BLaER1 (cell line): ENCODE measurements around the gene SLC6A4.
"Not testable (repeated sequence)": the region's sequence is repeated elsewhere in the genome, so short reads cannot be mapped to it uniquely, and the experiment has no call there.

ENCODE experiments used
- H3K27ac ChIP-seq: shearing (Covaris generic); formaldehyde crosslinking; 2 replicates; pipeline ENCODE4 v1.8.1; 2022
- H3K27me3 ChIP-seq: shearing (Covaris generic); formaldehyde crosslinking; 2 replicates; pipeline ENCODE4 v1.8.1; 2022
- H3K36me3 ChIP-seq: shearing (Covaris generic); formaldehyde crosslinking; 2 replicates; pipeline ENCODE4 v1.8.1; 2022
- H3K4me1 ChIP-seq: shearing (Covaris generic); formaldehyde crosslinking; 2 replicates; pipeline ENCODE4 v1.8.1; 2022
- H3K4me2 ChIP-seq: shearing (Covaris generic); formaldehyde crosslinking; 2 replicates; pipeline ENCODE4 v1.8.1; 2022
- H3K4me3 ChIP-seq: shearing (Covaris generic); formaldehyde crosslinking; 2 replicates; pipeline ENCODE4 v1.8.1; 2022
- H3K9ac ChIP-seq: shearing (Covaris generic); formaldehyde crosslinking; 2 replicates; pipeline ENCODE4 v1.8.1; 2022
- H3K9me3 ChIP-seq: shearing (Covaris generic); formaldehyde crosslinking; 2 replicates; pipeline ENCODE4 v1.8.1; 2022
- H4K20me1 ChIP-seq: shearing (Covaris generic); formaldehyde crosslinking; 2 replicates; pipeline ENCODE4 v1.8.1; 2022
- Cebpa-rat ChIP-seq: shearing (Covaris generic); IDR thresholded peaks from 2 replicates; pipeline ENCODE4 v1.8.1; 2022

The SLC6A4 gene

GRCh38 chr17:30232824-30233427 lies 2.6 kb downstream of the SLC6A4 start:
- H3K4me1 ChIP-seq = peaks cover 12% of the 10 kb centered on the region
- H4K20me1 ChIP-seq = peaks cover 21% of the 10 kb centered on the region; the same call in 1 of the 2 replicates
- H3K4me3 ChIP-seq = no peak overlapping the region
- 0 out of 2 replicates have a peak, but pooled peaks cover 5% of the 10 kb centered on the region for H3K9me3 ChIP-seq
- H3K27me3 ChIP-seq = peaks cover 55% of the 10 kb centered on the region
- no peak overlapping the region for H3K4me2 ChIP-seq
- H3K36me3 ChIP-seq = no peaks in the 10 kb centered on the region
- no peak overlapping the region for H3K9ac ChIP-seq
- no peak overlapping the region for H3K27ac ChIP-seq
- no peak for TF ChIP-seq Cebpa-rat

DNA sequence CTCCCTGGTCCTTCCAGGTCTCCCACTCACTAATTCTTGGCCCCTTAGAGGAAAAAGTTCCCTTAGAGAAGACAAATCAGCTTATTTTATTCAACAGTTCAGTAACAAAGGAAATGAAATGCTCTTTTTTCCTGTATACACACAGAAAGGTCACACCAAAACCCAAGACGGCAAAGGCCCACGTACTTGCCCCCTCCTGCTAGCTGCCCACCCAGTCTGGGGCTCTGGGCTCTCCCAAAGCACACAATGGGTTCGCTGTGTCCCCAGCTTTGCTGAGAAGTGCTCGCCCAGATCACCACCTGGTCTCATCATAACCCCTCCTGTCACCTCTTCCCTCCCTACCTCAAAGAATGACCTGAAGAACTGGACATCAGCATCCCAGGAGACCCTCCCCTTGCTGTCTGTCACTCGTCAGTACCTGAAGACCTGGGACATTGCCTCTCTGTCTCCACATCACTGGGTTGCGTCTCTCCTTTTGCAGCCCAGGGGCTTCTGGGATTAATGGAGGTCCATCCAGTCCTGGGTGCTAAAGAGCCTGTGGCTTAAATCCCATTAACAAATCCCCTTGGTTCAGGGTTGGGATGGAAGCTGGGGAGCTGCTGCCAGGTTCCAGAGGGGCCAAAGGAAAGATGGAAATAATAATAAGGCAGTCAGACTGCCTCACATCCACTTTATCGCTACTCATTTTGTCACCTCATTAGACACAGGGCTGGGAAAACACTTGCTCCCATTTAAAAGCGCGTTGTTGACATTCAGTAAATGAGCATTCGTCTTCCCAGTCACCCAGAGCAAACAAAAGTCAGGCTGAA lies 3.3 kb downstream of the SLC6A4 start:
- peaks cover 48% of the 10 kb centered on the region for H3K27me3 ChIP-seq
- TF ChIP-seq Cebpa-rat = no peak
- 0 out of 2 replicates have a peak, but pooled peaks cover 5% of the 10 kb centered on the region for H3K9me3 ChIP-seq
- H3K27ac ChIP-seq = no peak overlapping the region
- peaks cover 21% of the 10 kb centered on the region; the same call in 1 of the 2 replicates for H4K20me1 ChIP-seq
- H3K36me3 ChIP-seq = no peaks in the 10 kb centered on the region
- no peak overlapping the region for H3K4me3 ChIP-seq
- H3K4me1 ChIP-seq = peaks cover 18% of the 10 kb centered on the region
- H3K4me2 ChIP-seq = no peak overlapping the region
- no peak overlapping the region for H3K9ac ChIP-seq

DNA sequence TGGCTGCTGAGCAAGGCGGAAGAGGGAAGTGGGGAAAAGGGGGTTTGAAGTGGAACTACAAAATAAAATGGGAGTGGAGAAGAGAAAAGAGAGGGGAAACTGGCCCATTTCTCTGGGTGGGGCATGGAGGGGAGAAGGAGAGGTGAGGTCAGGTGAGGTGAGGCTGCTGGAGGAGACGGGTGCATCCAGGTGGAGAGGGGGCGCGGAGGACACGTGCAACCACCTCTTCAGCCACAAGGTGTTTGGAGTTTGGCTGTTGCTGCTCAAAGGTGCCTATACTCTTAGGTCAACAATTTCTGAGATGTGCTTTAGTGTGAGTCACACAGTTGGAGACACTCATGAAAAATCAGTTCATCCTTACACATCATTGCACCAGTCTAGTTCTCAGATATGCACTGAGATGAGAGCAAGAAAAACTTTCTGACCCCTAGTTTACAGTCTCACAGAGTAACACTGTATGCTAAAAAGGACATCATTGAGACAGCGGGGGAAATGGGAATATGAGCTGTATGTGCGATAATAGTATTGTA lies 4.8 kb downstream of the SLC6A4 start:
- H4K20me1 ChIP-seq = peaks cover 13% of the 10 kb centered on the region; the same call in 1 of the 2 replicates
- H3K9ac ChIP-seq = no peak overlapping the region
- peaks cover 35% of the 10 kb centered on the region for H3K27me3 ChIP-seq
- H3K4me1 ChIP-seq = peaks cover 18% of the 10 kb centered on the region
- H3K4me3 ChIP-seq = no peak overlapping the region
- H3K36me3 ChIP-seq = no peaks in the 10 kb centered on the region
- no peak for TF ChIP-seq Cebpa-rat
- 0 out of 2 replicates have a peak, but pooled peaks cover 3% of the 10 kb centered on the region for H3K9me3 ChIP-seq
- no peak overlapping the region for H3K27ac ChIP-seq
- H3K4me2 ChIP-seq = no peak overlapping the region

DNA sequence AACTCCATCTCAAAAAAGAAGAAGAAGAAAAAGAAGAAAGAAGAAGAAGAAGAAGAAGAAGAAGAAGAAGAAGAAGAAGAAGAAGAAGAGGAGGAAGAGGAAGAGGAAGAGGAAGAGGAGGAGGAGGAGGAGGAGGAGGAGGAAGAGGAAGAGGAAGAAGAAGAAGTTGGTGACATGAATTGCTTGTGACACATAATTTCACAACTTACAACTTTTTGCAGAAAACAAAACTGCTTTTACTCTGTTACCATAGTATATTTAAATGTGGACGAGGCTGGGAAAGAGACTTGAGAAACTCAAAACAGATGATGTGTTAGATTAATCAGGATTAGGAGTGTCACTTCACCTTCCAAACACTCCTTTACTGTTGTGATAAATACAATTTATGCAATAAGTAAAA lies 5.5 kb downstream of the SLC6A4 start:
- H3K4me3 ChIP-seq, H3K4me2 ChIP-seq, H3K36me3 ChIP-seq, H4K20me1 ChIP-seq, H3K9ac ChIP-seq, H3K9me3 ChIP-seq, H3K27ac ChIP-seq: not testable (repeated sequence)
- H3K27me3 ChIP-seq = peaks cover 28% of the 10 kb centered on the region
- peaks cover 18% of the 10 kb centered on the region for H3K4me1 ChIP-seq

GRCh38 chr17:30229012-30229411 lies 6.5 kb downstream of the SLC6A4 start:
- TF ChIP-seq Cebpa-rat = no peak
- H3K9me3 ChIP-seq = no peaks in the 10 kb centered on the region
- no peaks in the 10 kb centered on the region for H4K20me1 ChIP-seq
- H3K27ac ChIP-seq = no peak overlapping the region
- H3K9ac ChIP-seq = no peak overlapping the region
- peak overlapping the region; percentile 67 for H3K4me2 ChIP-seq
- H3K27me3 ChIP-seq = peaks cover 18% of the 10 kb centered on the region
- no peaks in the 10 kb centered on the region for H3K36me3 ChIP-seq
- H3K4me1 ChIP-seq = peaks cover 18% of the 10 kb centered on the region
- H3K4me3 ChIP-seq = no peak overlapping the region

- Histone ChIP-seq H3K4me1 (peaks cover 18% of the 10 kb centered on the region), H3K4me2 (peak overlapping the region; percentile 67), H3K27me3 (peaks cover 8% of the 10 kb centered on the region), H3K9me3 (no peaks in the 10 kb centered on the region), H3K9ac (no peak overlapping the region), H3K36me3 (no peaks in the 10 kb centered on the region), H3K27ac (no peak overlapping the region), H3K4me3 (no peak overlapping the region), H4K20me1 (no peaks in the 10 kb centered on the region)
- no peak for TF ChIP-seq Cebpa-rat
Observed at GRCh38 chr17:30228011-30228410, 7.5 kb downstream of the SLC6A4 start.

DNA sequence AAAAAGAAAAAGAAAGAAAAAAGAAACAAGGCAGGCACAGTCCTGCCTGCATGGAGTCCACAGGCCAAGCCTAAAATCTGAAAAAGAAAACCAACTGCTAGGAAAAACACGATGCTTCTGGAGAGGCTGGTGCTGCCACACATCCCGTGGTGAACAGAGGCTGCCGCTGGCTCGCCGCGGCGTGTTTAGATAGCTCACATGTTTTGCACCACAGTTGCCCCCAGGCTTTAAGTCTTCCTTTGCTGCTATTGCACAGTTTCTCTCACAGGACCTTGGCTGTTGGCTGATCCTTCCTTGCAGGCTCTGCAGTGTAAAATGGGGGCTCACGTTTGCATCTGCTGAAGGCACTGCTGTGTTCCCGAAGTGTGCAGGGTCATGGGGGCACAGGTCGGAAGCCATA lies 8.6 kb downstream of the SLC6A4 start:
- Histone ChIP-seq H3K9ac (no peak overlapping the region), H3K4me3 (no peak overlapping the region), H3K36me3 (no peaks in the 10 kb centered on the region), H3K4me1 (peaks cover 18% of the 10 kb centered on the region), H3K4me2 (no peak overlapping the region), H3K27me3 (no peaks in the 10 kb centered on the region), H3K27ac (no peak overlapping the region), H4K20me1 (no peaks in the 10 kb centered on the region), H3K9me3 (no peaks in the 10 kb centered on the region)
- TF ChIP-seq Cebpa-rat = no peak

DNA sequence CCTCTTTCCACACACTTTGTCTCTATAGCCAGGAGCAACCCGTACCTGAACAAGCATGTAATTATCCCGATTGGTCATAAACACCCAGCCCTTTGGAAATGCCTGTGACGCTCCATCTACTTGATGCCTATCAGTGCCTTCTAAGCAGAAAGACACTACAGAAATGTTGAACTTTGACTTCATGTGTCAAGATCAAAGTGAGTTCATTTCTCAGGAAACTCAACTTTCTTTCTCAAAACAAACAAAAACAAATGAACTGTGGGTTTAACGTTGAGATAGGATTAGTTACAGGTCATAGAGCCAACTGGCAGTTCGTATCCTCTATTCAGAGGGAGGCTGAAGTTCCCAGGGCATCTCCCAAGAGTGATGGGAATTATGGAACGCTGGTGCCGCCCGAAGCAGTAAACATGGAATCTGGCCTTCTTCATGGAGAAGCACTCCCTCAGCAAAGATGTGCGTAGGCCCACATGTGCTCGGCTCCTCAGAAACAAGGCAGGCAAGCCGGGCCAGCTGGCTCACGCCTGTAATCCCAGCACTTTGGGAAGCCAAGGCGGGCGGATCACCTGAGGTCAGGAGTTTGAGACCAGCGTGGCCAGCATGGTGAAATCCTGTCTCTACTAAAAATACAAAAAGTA lies 9.5 kb downstream of the SLC6A4 start:
- no peak overlapping the region for H3K27ac ChIP-seq
- no peaks in the 10 kb centered on the region for H3K9me3 ChIP-seq
- no peak for TF ChIP-seq Cebpa-rat
- no peak overlapping the region for H3K9ac ChIP-seq
- H4K20me1 ChIP-seq = no peaks in the 10 kb centered on the region
- no peak overlapping the region for H3K4me3 ChIP-seq
- H3K36me3 ChIP-seq = no peaks in the 10 kb centered on the region
- no peaks in the 10 kb centered on the region for H3K27me3 ChIP-seq
- H3K4me2 ChIP-seq = no peak overlapping the region
- peaks cover 18% of the 10 kb centered on the region for H3K4me1 ChIP-seq

- Histone ChIP-seq H3K4me3 (no peak overlapping the region), H3K27me3 (no peaks in the 10 kb centered on the region), H3K9ac (no peak overlapping the region), H3K27ac (no peak overlapping the region), H3K36me3 (no peaks in the 10 kb centered on the region), H4K20me1 (no peaks in the 10 kb centered on the region), H3K4me1 (peaks cover 18% of the 10 kb centered on the region), H3K4me2 (no peak overlapping the region), H3K9me3 (no peaks in the 10 kb centered on the region)
- TF ChIP-seq Cebpa-rat = no peak
Observed at GRCh38 chr17:30225112-30225511, 10.4 kb downstream of the SLC6A4 start.
